IMR-90 (cell line): ENCODE measurements around the gene TELO2. TPM values are rescaled to one million over a fixed set of nuclear protein-coding genes. Genes with fewer than 3 reads are reported as not detected.

ENCODE experiments used
- ATAC-seq: fragments of 200-7000 bp; cut with Tn5 transposase; 2 replicates; pipeline ENCODE4 v1.9.1; 2020; ENCODE audit warnings: low read depth, mild to moderate bottlenecking, moderate library complexity
- BruUV-seq: library from RNA; stranded (reverse); fragments of 400-500 nt; replicated peaks from 2 replicates; lab custom pipeline; 2021; lab: Mats Ljungman, UMichigan
- CTCF ChIA-PET: fragments of 300-600 bp; formaldehyde crosslinking; extraction: SDS; loops from one replicate; lab custom pipeline; 2021; ENCODE audit warnings: antibody characterized with exemption; lab: Yijun Ruan, JAX
- POLR2A ChIA-PET: fragments of 300-600 bp; sonication (Branson Sonifier 250); formaldehyde crosslinking; loops from one replicate; lab custom pipeline; 2022; ENCODE audit warnings: antibody characterized with exemption; ENCODE audit not compliant: unreplicated experiment; lab: Charles Lee
- DNase-seq: peaks from one replicate; pipeline ENCODE4 v3.0.0; 2013
- H2AFZ ChIP-seq: replicated peaks from 2 replicates; pipeline ENCODE3; 2013; ENCODE audit warnings: low read length, mild to moderate bottlenecking; ENCODE audit not compliant: poor library complexity
- H2AK5ac ChIP-seq: 2 replicates; pipeline ENCODE4 v1.6.1; 2013; ENCODE audit warnings: low read depth, low read length, inconsistent platforms
- H2AK9ac ChIP-seq: replicated peaks from 2 replicates; pipeline ENCODE3; 2013; ENCODE audit warnings: mild to moderate bottlenecking, low read depth, low read length, moderate library complexity; ENCODE audit not compliant: poor library complexity
- H2BK120ac ChIP-seq: 2 replicates; pipeline ENCODE4 v1.6.1; 2013; ENCODE audit warnings: low read depth, low read length, inconsistent platforms
- H2BK15ac ChIP-seq: 3 replicates; pipeline ENCODE4 v1.6.1; 2013; ENCODE audit warnings: low read depth, low read length, inconsistent platforms
- H2BK20ac ChIP-seq: 2 replicates; pipeline ENCODE4 v1.6.1; 2013; ENCODE audit warnings: low read depth, mild to moderate bottlenecking, inconsistent platforms, low read length, moderate library complexity
- H2BK5ac ChIP-seq: 2 replicates; pipeline ENCODE4 v1.6.1; 2013; ENCODE audit warnings: mild to moderate bottlenecking, low read depth, low read length, inconsistent platforms; ENCODE audit not compliant: poor library complexity, severe bottlenecking
- H3K14ac ChIP-seq: replicated peaks from 2 replicates; pipeline ENCODE4 v1.6.1; 2013; ENCODE audit warnings: low read depth, low read length, inconsistent platforms
- H3K18ac ChIP-seq: 2 replicates; pipeline ENCODE4 v1.6.1; 2013; ENCODE audit warnings: low read depth, low read length, control low read depth
- H3K23ac ChIP-seq: 2 replicates; pipeline ENCODE4 v1.6.1; 2013; ENCODE audit warnings: low read depth, low read length, inconsistent platforms
- H3K27ac ChIP-seq: 2 replicates; pipeline ENCODE4 v1.5.1; 2013; ENCODE audit warnings: mild to moderate bottlenecking, control low read depth, low read length; ENCODE audit not compliant: insufficient read depth
- H3K27me3 ChIP-seq: 2 replicates; pipeline ENCODE4 v1.6.1; 2013; ENCODE audit warnings: low read length; ENCODE audit not compliant: control insufficient read depth, insufficient read depth
- H3K36me3 ChIP-seq: 2 replicates; pipeline ENCODE4 v1.6.1; 2013; ENCODE audit warnings: low read length, mixed read lengths; ENCODE audit not compliant: control insufficient read depth, insufficient read depth
- H3K4ac ChIP-seq: 2 replicates; pipeline ENCODE4 v1.6.1; 2013; ENCODE audit warnings: low read depth, low read length, inconsistent platforms
- H3K4me1 ChIP-seq: 2 replicates; pipeline ENCODE4 v1.6.1; 2013; ENCODE audit warnings: low read length, mixed read lengths; ENCODE audit not compliant: control insufficient read depth, insufficient read depth
- H3K4me2 ChIP-seq: 2 replicates; pipeline ENCODE4 v1.6.1; 2013; ENCODE audit warnings: low read depth, mild to moderate bottlenecking, control low read depth, low read length, moderate library complexity
- H3K4me3 ChIP-seq: 2 replicates; pipeline ENCODE4 v1.5.1; 2013; ENCODE audit warnings: low read depth, mild to moderate bottlenecking, control low read depth, low read length, moderate library complexity; ENCODE audit not compliant: insufficient read depth
- H3K56ac ChIP-seq: 2 replicates; pipeline ENCODE4 v1.6.1; 2013; ENCODE audit warnings: low read length, inconsistent platforms; ENCODE audit not compliant: insufficient read depth; ENCODE audit errors: extremely low read depth
- H3K79me1 ChIP-seq, 2 experiments: 2 replicates each; pipeline ENCODE4 v1.6.1; 2013; ENCODE audit warnings: low read length in 2 of 2, inconsistent platforms in 1 of 2, low read depth in 1 of 2
- H3K9ac ChIP-seq: 2 replicates; pipeline ENCODE4 v1.6.1; 2013; ENCODE audit warnings: low read depth, low read length, control low read depth
- H3K9me1 ChIP-seq: 2 replicates; pipeline ENCODE4 v1.6.1; 2013; ENCODE audit warnings: low read length, inconsistent platforms; ENCODE audit not compliant: insufficient read depth
- H3K9me3 ChIP-seq: 2 replicates; pipeline ENCODE4 v1.6.1; 2013; ENCODE audit warnings: low read length; ENCODE audit not compliant: control insufficient read depth, insufficient read depth
- H4K20me1 ChIP-seq: 2 replicates; pipeline ENCODE4 v1.6.1; 2013; ENCODE audit warnings: low read length, inconsistent platforms; ENCODE audit not compliant: insufficient read depth
- H4K5ac ChIP-seq: 2 replicates; pipeline ENCODE4 v1.6.1; 2013; ENCODE audit warnings: mild to moderate bottlenecking, low read depth, low read length, control low read depth
- H4K8ac ChIP-seq, 2 experiments: 2 replicates each; pipeline ENCODE4 v1.6.1; 2013; ENCODE audit warnings: low read depth in 2 of 2, low read length in 2 of 2, control low read depth in 1 of 2, inconsistent platforms in 1 of 2
- H4K91ac ChIP-seq: 2 replicates; pipeline ENCODE4 v1.6.1; 2013; ENCODE audit warnings: low read depth, low read length, inconsistent platforms; ENCODE audit not compliant: insufficient read depth
- BHLHE40 ChIP-seq: fragments of 150-350 bp; IDR thresholded peaks from 2 replicates; pipeline ENCODE4 v1.6.1; 2016; ENCODE audit warnings: mild to moderate bottlenecking, low read depth, low read length
- CEBPB ChIP-seq: IDR thresholded peaks from 2 replicates; pipeline ENCODE4 v1.6.1; 2012; ENCODE audit warnings: low read depth, low read length, improper control_type of control experiment
- CHD1 ChIP-seq: IDR thresholded peaks from 2 replicates; pipeline ENCODE4 v1.6.1; 2012; ENCODE audit warnings: low read depth, low read length, improper control_type of control experiment
- CTCF ChIP-seq: conservative IDR thresholded peaks from 2 replicates; pipeline ENCODE4 v1.5.1; 2012; ENCODE audit warnings: mild to moderate bottlenecking, low read depth, low read length, improper control_type of control experiment
- ELK1 ChIP-seq: fragments of 150-350 bp; IDR thresholded peaks from 2 replicates; pipeline ENCODE4 v1.6.1; 2016; ENCODE audit warnings: low read depth, mild to moderate bottlenecking, low read length, moderate library complexity, borderline replicate concordance
- FOS ChIP-seq: fragments of 150-350 bp; IDR thresholded peaks from 2 replicates; pipeline ENCODE4 v1.6.1; 2016; ENCODE audit warnings: low read depth, low read length
- MAFK ChIP-seq: IDR thresholded peaks from 2 replicates; pipeline ENCODE4 v1.6.1; 2012; ENCODE audit warnings: low read depth, low read length, improper control_type of control experiment
- MAZ ChIP-seq: IDR thresholded peaks from 2 replicates; pipeline ENCODE4 v1.6.1; 2012; ENCODE audit warnings: low read depth, mild to moderate bottlenecking, low read length, improper control_type of control experiment, moderate library complexity, borderline replicate concordance
- MXI1 ChIP-seq: IDR thresholded peaks from 2 replicates; pipeline ENCODE4 v1.6.1; 2012; ENCODE audit warnings: low read depth, mild to moderate bottlenecking, low read length, moderate library complexity, borderline replicate concordance
- NFE2L2 ChIP-seq: fragments of 150-350 bp; IDR thresholded peaks from 2 replicates; pipeline ENCODE4 v1.6.1; 2016; ENCODE audit warnings: low read depth, mild to moderate bottlenecking, low read length
- POLR2A ChIP-seq: IDR thresholded peaks from 2 replicates; pipeline ENCODE4 v1.6.1; 2012; ENCODE audit warnings: mild to moderate bottlenecking, low read depth, low read length
- RAD21 ChIP-seq: IDR thresholded peaks from 2 replicates; pipeline ENCODE4 v1.6.1; 2012; ENCODE audit warnings: low read length, improper control_type of control experiment
- RCOR1 ChIP-seq: IDR thresholded peaks from 2 replicates; pipeline ENCODE4 v1.6.1; 2012; ENCODE audit warnings: mild to moderate bottlenecking, low read length, improper control_type of control experiment; ENCODE audit not compliant: insufficient replicate concordance
- RFX5 ChIP-seq: IDR thresholded peaks from 2 replicates; pipeline ENCODE4 v1.8.0; 2012; ENCODE audit warnings: low read depth, mild to moderate bottlenecking, low read length, moderate library complexity
- SMC3 ChIP-seq: fragments of 150-350 bp; IDR thresholded peaks from 2 replicates; pipeline ENCODE4 v1.6.1; 2016; ENCODE audit warnings: low read depth, mild to moderate bottlenecking, antibody characterized with exemption, low read length, moderate library complexity
- USF2 ChIP-seq: fragments of 150-350 bp; IDR thresholded peaks from 2 replicates; pipeline ENCODE4 v1.6.1; 2017; ENCODE audit warnings: mild to moderate bottlenecking, antibody characterized with exemption, low read length, low read depth
- WGBS, 2 experiments: methylation state at CpG; one replicate each; pipeline versions ENCODE4 v1.1.5 to v1.1.7; 2013; ENCODE audit warnings: missing lambda C conversion rate in 2 of 2; ENCODE audit not compliant: insufficient read length in 1 of 2; ENCODE audit errors: extremely low coverage in 2 of 2; 5-methylcytosine and 5-hydroxymethylcytosine counted together
- dilution Hi-C: fragments of 300-500 bp; cut with HindIII; formaldehyde crosslinking; loops from one replicate; pipeline ENCODE4 v1.14.3; 2018; ENCODE audit warnings: low sequenced_read_pairs; ENCODE audit not compliant: unreplicated experiment
- in situ Hi-C: fragments of 300-500 bp; cut with MboI; formaldehyde crosslinking; loops from 3 replicates; pipeline ENCODE4 v1.14.3; 2019; ENCODE audit warnings: low sequenced_read_pairs, inconsistent platforms, mixed read lengths
- intact Hi-C: fragments of 100-400 bp; cut with micrococcal nuclease; formaldehyde crosslinking; loops from 2 replicates; pipeline ENCODE4 v1.10.0; 2022
- polyA plus RNA-seq, 3 experiments: library from polyadenylated mRNA; depleted of rRNA; stranded (reverse); fragments of >200 nt; gene quantifications; 2 replicates each; pipeline ENCODE4 v1.2.3, GENCODE V29; 2012; ENCODE audit warnings: low replicate concordance in 1 of 3
- total RNA-seq: library from RNA; depleted of rRNA; stranded (reverse); fragments of >200 nt; gene quantifications from 2 replicates; pipeline ENCODE4 v1.2.3, GENCODE V29; 2012

TELO2 gene
- total and polyA plus RNA-seq, 2 of the 4 experiments (the other 2 are of a cell fraction) = 6.6 to 26.6 TPM

- Histone ChIP-seq H3K36me3 (peaks cover 47% of the 10 kb centered on the region), H2AK5ac (no peak overlapping the region), H3K4me2 (no peak overlapping the region), H3K4me1 (no peaks in the 10 kb centered on the region), H4K20me1 (no peaks in the 10 kb centered on the region), H3K18ac (no peak overlapping the region), H3K27me3 (no peaks in the 10 kb centered on the region), H2BK5ac (no peak overlapping the region), H3K9ac (no peak overlapping the region), H3K79me1 (peaks cover 0 to 4% of the 10 kb centered on the region in 2 experiments; a peak in 2 of 4 replicates), H4K8ac (no peak overlapping the region), H3K23ac (no peak overlapping the region), H3K14ac (no peak overlapping the region), H2BK120ac (no peak overlapping the region), H3K9me1 (no peaks in the 10 kb centered on the region), H2AFZ (no peak overlapping the region), H3K9me3 (no peaks in the 10 kb centered on the region), H3K56ac (no peak overlapping the region), H3K27ac (no peak overlapping the region), H4K91ac (no peak overlapping the region), H4K5ac (no peak overlapping the region), H2BK20ac (no peak overlapping the region), H3K4me3 (no peak overlapping the region), H2BK15ac (no peak overlapping the region), H2AK9ac (no peak overlapping the region), H3K4ac (no peak overlapping the region)
- DNase-seq (no peak), ATAC-seq (no peak)
- 85% methylated on average over 8 of the region's 13 CpGs; no CpG with 5 or more reads in 1 of the 2 experiments for WGBS, 2 experiments
- CTCF ChIA-PET = no interaction called here
- dilution Hi-C loops = no loop called here
- in situ Hi-C loops = no loop called here
- intact Hi-C loops = no loop called here
- no TSS peak for BruUV-seq
- TF ChIP-seq NFE2L2 = no peak
- TF ChIP-seq ELK1 = no peak
- TF ChIP-seq MAFK = no peak
- TF ChIP-seq FOS = no peak
- TF ChIP-seq MAZ = no peak
- no peak for TF ChIP-seq CHD1
- TF ChIP-seq MXI1 = no peak
- no peak for TF ChIP-seq RAD21
- TF ChIP-seq CEBPB = no peak
- TF ChIP-seq RFX5 = no peak
- TF ChIP-seq RCOR1 = no peak
- TF ChIP-seq BHLHE40 = no peak
- TF ChIP-seq SMC3 = no peak
- no peak for TF ChIP-seq USF2
- TF ChIP-seq CTCF = no peak
- TF ChIP-seq POLR2A = no peak
- POLR2A ChIA-PET = no interaction called here
Measured at GRCh38 chr16:1556254-1556653, 63.1 kb downstream of the TELO2 start.
